Epithelial cell of prostate (primary cell): ENCODE results near the gene RASGEF1C.

Experiments
- DNase-seq: peaks from one replicate; pipeline ENCODE4 v3.0.0-alpha.2; 2011; ENCODE audit warnings: low read depth, low spot score
- H3K27ac ChIP-seq: fragments of 450-650 bp; 2 replicates; pipeline ENCODE4 v1.5.1; 2017; ENCODE audit warnings: mild to moderate bottlenecking

The RASGEF1C gene

DNA sequence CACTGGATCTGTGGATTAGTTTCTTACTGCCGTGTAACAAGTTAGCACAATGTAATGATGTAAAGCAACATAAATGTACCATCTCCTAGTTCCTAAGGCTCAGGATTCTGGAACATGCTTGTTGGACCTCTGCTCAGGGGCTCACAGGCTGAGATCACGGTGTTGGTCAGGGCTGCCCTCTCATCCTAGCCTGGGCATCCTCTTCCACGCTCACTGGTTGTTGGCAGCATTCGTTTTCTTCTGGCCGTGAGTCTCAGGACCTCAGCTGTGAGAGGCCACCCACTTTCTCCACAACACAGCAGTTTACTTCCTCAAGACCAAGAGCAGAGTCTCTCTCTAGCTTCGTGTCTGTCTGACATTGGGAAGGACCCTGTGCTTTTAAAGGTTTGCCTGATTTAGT, 17.3 kb downstream of the RASGEF1C start:
- no peak for DNase-seq
- no peak overlapping the region for H3K27ac ChIP-seq

- no peak for DNase-seq
These were observed 21.2 kb downstream of the RASGEF1C start for GRCh38 chr5:180187767-180188166.

DNA sequence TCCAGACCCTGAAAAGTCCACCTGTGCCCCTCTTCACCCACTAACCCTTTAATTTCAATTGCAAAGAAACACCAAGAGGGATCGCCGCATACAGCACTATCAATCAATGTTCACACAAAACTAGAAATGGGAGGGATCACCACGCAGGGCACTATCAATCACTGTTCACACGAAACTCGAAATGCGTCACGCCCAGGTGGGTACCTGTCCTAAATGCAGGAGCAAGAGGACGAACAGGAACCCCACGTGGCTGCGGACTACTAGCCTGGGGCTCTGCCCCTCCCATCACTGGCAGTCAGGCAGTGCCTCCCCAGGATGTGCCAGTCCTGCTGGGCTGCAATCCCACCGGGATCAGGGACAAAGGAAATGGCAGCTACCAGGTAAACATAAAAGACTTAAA, 28.2 kb downstream of the RASGEF1C start:
- no peak overlapping the region for H3K27ac ChIP-seq
- DNase-seq: no peak

More at GRCh38 chr5:180187767-180188166, 21.2 kb downstream of the RASGEF1C start:
- no peak overlapping the region for H3K27ac ChIP-seq

- H3K27ac ChIP-seq: no peak overlapping the region
- DNase-seq: no peak
These were observed 28.6 kb downstream of the RASGEF1C start for GRCh38 chr5:180180421-180180820.

DNA sequence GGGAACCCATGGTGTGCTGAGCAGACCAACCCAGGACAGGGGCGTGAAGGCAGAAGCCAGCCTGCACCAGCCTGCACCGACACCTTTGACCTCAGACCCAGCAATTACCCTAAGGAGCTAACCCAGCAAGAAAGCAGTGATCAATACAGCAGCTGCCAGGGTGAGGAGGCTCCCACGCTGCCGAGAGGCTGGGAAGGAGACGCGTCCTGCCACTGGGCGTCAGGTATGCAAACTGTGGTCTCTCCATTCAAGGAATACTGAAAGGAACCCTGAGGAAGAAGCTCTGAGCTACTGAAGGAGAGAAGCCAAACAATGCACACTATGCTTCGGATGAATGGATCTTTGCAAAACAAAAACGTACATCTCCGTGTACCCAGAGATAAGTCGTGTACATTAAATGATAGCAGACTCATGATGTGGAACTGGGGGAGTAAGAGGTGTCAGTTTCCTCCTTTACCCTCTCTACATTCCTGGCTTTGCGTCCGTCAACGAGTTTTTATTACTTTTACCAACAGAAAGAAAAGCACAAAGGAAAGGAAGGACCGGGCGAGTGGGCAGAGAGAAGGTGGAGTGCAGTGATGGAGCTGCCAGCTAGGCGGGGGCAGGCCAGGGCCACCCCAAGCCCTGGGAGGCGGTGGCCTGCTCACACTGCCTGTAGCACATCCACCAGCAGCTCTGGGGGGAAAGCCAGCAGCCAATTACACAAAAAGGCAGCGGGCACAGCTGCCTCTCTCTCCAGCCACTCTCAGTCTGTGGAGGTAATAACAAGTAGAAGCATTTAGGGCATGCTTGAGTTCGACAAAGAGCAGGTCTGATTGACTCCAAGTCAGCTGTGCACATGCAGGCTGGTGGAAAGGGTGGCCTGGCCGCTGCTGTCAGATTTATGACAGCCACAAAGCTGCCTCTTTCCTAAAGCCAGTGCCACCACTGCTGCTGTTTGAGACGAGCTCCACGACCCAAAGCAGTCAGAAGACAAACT, 29.3 kb downstream of the RASGEF1C start:
- DNase-seq: no peak
- no peak overlapping the region for H3K27ac ChIP-seq

DNA sequence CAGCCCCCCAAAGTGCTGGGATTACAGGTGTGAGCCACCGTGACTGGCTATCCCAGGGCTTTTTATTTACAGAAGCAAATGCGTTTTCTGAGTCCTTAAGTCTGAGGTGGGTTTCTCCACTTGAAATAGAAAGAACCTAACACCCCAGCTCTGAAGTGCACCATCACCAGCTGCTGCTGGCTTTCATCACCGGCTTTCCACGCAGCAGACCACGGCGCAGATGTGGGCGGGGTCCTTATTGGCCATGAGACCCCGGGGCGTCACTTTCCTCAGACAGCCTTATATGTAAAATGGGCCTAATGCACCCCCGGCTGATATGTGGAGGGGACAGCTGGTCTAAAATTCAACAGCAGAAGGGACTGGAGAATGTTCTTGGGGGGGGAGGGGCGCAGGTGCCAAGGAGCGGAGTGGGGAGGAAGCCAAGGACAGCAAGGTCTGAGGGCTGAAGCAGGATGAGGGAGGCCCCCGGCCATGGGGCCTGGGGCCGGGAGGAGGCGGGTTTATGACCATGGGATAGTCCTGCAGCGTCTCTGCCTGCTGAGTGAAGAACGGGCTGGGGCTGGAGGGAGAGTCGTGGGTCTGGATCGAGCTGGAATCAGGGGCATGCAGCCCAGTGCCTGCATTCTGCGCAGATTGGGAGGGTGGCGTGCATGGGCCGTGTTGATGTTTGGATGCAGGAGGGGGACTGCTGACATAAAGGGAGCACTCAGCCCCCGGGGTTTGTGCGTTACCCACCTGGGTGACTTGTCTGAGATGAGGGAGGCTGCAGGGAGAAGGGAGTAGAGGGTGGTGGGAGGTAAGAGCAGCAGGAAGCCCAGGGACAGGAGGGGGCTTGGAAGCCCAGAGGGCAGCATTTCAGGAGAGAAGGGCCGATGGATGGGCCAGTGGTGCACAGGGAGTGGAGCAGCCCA, 30.2 kb downstream of the RASGEF1C start:
- no peak overlapping the region for H3K27ac ChIP-seq

DNA sequence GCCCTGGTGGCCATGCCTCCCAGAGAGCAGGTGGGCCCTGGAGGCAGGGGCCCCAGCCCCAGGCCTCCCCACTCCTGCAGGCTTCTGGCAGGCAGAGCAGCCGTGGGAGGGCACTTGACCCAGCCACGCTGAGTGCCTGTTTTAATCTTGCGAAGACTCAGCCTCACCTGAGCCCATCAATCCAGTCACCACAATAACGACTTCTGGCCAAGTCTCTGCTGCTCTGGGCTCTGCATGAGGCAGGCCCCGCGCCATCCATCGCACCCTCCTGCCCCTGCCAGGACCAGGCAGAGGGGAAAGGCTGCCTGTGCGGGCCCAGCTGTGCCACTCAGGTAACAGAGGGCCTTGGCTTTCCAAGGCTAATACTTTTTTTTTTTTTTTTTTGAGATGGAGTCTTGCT, 32.8 kb downstream of the RASGEF1C start:
- H3K27ac ChIP-seq: no peak overlapping the region
- no peak for DNase-seq

More for the DNA sequence above, 30.2 kb downstream of the RASGEF1C start:
- DNase-seq: no peak

- H3K27ac ChIP-seq: no peak overlapping the region
- no peak for DNase-seq
These were observed 34.0 kb downstream of the RASGEF1C start for GRCh38 chr5:180175015-180175431.

- DNase-seq: no peak
- H3K27ac ChIP-seq: no peak overlapping the region
These were observed 34.4 kb downstream of the RASGEF1C start for GRCh38 chr5:180174587-180174972.

DNA sequence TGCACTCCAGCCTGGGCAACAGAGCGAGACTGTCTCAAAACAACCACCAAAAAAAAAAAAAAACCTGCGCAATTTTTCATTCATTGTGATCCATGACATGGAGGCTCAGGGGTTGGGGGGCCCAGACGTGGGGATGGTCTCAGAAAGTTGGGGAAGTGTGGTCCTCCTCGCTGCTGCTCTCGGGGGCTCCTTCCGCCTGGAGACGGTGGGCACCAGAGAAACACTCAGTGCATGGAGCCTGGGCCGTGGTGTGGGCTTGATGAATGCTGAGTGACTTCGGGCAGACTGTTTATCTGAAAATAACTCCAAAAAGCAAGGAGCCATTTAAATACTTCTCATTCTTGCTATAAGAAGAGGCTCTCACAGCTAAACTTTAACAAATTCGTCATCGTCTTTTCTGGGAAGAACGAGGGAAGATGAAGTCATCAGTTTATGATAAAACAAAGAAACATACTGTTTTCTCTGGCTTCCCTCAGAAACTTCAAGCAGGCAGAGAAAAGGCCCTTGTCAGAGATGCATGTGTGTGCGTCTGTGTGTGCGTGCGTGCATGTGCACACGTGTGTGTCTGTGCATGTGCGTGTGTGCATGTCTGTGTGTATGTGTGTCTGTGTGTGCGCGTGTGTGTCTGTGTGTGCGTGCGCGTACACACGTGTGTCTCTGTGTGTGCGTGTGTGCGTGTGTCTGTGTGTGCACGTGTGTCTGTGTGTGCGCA, 35.0 kb downstream of the RASGEF1C start:
- H3K27ac ChIP-seq: no peak overlapping the region
- no peak for DNase-seq

DNA sequence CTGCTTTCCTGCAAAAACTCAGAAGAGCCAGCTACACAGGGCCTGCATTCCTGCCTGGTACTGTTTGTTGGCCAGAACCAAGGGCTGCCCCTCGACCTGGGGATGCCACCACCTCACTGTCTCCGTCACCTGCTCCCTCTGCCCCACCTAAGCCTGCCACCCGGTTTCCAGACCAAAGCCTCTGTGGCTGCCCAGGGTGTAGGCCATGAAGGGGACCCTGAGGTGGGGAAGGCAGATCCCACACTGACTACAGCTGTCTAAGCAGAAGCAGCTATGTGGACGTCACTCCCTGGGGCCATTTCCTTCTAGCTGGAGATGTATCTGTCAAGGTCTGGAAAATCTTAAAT, 35.8 kb downstream of the RASGEF1C start:
- no peak overlapping the region for H3K27ac ChIP-seq
- no peak for DNase-seq

- no peak for DNase-seq
- H3K27ac ChIP-seq: no peak overlapping the region
These were observed 36.4 kb downstream of the RASGEF1C start for GRCh38 chr5:180172447-180173197.

DNA sequence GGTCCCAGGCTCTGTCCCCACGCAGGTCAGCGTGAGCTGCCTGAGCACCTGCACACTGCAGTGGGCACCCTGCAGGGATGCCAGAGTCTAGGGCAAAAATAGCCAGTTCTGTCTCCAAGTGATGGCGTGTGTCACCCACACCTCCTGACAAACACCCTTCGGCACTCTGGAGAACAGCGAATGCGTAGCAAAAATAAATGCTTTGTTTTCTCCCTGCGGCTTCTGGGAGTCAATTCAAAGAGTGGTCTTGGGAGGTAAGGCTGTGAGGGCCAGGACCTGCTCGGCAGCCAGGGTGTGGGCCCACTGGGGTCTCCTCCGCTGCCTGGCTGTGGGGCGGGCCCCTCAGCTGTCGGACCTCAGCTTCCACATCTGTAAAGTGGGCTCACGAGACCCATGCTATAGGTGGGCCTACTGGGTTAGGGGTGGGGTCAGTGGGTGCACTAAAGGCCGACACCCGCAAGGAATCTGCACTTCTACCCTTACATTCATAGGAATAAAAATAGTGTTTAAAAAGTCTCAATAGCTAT, 37.4 kb downstream of the RASGEF1C start:
- DNase-seq: no peak

DNA sequence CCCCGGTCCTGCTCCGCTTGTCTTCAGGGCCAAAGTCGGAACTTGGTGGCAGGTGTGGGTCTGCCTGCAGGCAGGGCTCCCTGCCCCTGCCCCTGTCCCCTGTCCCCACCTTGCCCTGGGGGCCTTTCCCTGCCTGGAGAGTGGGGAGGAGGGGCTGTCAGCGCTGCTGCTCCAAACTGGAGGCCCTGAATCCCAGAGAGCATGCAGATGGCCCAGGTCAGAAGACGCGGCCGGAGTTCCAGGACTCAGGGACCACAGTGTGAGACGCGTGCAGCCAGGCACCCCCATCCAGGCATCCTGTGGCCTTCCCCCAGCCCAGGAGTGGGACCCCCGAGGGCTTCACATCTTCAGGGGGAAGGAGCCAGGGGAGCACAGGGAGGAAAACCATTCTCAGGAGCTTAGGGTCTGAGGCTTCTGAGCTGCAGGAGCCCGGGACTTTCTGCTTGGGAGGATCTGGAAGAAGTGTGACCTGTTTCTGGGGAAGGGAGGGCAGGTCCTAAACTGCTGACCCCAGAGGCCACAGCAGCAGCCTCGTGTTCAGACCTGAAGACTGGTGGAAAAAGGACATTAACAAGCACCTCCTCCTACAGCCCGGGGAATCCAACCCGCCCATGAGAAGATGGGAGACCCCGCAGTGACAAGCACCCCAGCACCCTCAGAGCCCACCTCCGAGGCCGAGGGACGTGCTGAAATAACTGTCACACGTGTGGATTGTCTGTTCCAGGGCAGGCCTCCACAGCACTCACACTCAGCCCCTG, 38.0 kb downstream of the RASGEF1C start:
- no peak for DNase-seq
- H3K27ac ChIP-seq: no peak overlapping the region

More for the DNA sequence above, 37.4 kb downstream of the RASGEF1C start:
- no peak overlapping the region for H3K27ac ChIP-seq

DNA sequence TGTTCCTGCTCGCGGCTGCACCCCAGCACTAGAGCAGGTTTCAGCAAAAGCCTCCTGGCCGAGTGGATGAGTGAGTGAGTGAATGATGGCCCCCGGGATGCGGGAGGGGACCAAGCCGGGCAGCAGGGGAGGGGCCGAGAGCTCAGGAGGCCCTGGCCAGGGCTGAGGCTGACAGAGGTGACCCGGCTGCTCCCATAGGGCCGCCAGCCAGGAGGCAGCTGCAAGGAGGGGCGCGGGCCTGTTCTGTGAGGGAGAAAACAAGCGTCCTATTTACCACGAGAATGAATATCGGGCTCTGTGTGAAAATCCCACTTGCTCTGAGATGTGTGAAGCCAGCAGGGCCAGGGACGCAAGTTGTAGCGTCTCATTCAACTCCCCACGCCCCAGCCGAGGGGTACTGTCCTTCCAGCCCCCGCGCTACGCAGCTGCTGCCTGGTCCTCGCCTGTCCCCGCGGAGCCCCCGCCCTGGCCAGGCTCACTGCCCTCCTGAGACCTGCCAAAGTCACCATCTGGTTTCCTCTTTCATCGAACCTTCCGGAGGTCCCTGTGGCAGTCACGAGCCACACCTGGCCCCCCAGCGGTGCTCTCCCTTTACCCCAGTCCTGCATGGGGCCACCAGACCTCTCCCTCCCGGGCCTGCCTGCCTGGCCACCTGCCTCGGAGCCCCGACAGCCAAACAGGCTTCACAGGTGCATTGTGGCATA, 38.8 kb downstream of the RASGEF1C start:
- no peak overlapping the region for H3K27ac ChIP-seq
- DNase-seq: no peak

- no peak for DNase-seq
- no peak overlapping the region for H3K27ac ChIP-seq
These were observed 39.5 kb downstream of the RASGEF1C start for GRCh38 chr5:180169248-180170105.

DNA sequence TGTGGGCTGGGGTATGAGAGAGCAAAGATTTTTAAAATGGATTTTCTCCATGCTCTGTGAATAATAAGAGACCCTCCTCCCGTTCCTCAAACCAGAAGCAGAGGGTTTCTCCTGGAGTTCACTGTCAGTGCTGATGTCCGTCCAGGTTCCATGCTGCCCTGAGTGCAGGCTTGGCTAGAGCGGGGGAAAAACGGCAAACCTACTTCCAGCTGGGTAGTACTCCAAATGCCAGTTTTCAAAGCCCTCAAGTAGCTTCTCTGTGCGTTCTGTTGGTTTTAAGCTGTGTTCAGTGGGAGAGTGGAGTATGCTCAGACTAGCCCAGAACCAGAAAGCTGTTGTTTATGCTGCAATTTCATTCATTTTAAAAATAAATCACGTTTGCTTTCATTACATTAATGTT, 40.3 kb downstream of the RASGEF1C start:
- DNase-seq: no peak

More for the DNA sequence above, 40.3 kb downstream of the RASGEF1C start:
- H3K27ac ChIP-seq: no peak overlapping the region
